ENCODE measurements around the gene DNASE1L1. TPM values are rescaled to one million over a fixed set of nuclear protein-coding genes. Genes with fewer than 3 reads are reported as not detected.

The DNASE1L1 gene
- total RNA-seq, 1 donor from 2014 or later, result 14.2 TPM

DNA sequence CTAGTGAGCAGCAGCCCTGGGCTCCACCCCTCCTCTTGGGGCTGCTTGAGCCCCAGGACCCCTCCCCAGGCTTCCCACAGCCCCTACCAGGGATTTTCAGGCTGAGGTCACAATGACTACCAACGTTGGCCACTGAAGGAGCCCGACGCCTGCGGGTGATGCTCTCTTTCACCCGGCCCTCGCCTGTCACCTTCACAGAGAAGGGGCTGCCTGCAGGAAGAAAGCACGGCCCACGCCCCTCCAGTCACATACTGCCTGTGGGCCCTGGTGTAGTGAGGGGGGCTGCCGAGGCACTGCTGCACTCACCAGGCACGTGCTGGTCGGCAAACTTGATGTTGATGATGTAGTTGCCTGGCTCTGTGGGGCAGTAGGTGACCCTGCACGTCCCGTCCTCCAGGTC lies 56.6 kb downstream of the DNASE1L1 start:
- H3K4me3 ChIP-seq, result no peak overlapping the region
- Mint-ChIP-seq H3K4me3 (no peak overlapping the region), H3K36me3 (peaks cover 2% of the 10 kb centered on the region), H3K27ac (no peak overlapping the region), H3K9me3 (peaks cover 5% of the 10 kb centered on the region), H3K27me3 (ENCODE audit: insufficient read depth, low read depth) (peaks cover 11% of the 10 kb centered on the region), H3K4me1 (peaks cover 4% of the 10 kb centered on the region)
- no peak overlapping the region for H3K4me2 ChIP-seq
- TF ChIP-seq EZH2phosphoT487 (IDR thresholded peaks at IDR 0.05) (no peak), EZH2 (IDR thresholded peaks at IDR 0.05) (no peak)
- TF ChIP-seq, protein P1, sequence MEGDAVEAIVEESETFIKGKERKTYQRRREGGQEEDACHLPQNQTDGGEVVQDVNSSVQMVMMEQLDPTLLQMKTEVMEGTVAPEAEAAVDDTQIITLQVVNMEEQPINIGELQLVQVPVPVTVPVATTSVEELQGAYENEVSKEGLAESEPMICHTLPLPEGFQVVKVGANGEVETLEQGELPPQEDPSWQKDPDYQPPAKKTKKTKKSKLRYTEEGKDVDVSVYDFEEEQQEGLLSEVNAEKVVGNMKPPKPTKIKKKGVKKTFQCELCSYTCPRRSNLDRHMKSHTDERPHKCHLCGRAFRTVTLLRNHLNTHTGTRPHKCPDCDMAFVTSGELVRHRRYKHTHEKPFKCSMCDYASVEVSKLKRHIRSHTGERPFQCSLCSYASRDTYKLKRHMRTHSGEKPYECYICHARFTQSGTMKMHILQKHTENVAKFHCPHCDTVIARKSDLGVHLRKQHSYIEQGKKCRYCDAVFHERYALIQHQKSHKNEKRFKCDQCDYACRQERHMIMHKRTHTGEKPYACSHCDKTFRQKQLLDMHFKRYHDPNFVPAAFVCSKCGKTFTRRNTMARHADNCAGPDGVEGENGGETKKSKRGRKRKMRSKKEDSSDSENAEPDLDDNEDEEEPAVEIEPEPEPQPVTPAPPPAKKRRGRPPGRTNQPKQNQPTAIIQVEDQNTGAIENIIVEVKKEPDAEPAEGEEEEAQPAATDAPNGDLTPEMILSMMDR (IDR thresholded peaks at IDR 0.05), result no peak
- H3K9ac ChIP-seq, result no peak overlapping the region
- no peaks in the 10 kb centered on the region for H3K36me3 ChIP-seq
- peaks cover 51% of the 10 kb centered on the region for H4K20me1 ChIP-seq (ENCODE audit: low read depth)
- no peak for DNase-seq (ENCODE audit: low spot score)
- no peaks in the 10 kb centered on the region for H3K27me3 ChIP-seq
- H3K79me2 ChIP-seq (ENCODE audit: low read depth), result no peaks in the 10 kb centered on the region
- peaks cover 7% of the 10 kb centered on the region for H3F3A ChIP-seq (ENCODE audit: low read depth)
- H2AFZ ChIP-seq (replicated peaks), result no peak overlapping the region
- H3K9me3 ChIP-seq (ENCODE audit: low read depth), result no peaks in the 10 kb centered on the region
- H3K27ac ChIP-seq, result no peak overlapping the region
- no peaks in the 10 kb centered on the region for H3K4me1 ChIP-seq

GRCh38 chrX:154352012-154352401 lies 57.0 kb downstream of the DNASE1L1 start:
- peaks cover 47% of the 10 kb centered on the region for H4K20me1 ChIP-seq (ENCODE audit: low read depth)
- H3K4me1 ChIP-seq, result no peaks in the 10 kb centered on the region
- Mint-ChIP-seq H3K4me3 (no peak overlapping the region), H3K9me3 (peaks cover 9% of the 10 kb centered on the region), H3K27me3 (ENCODE audit: insufficient read depth, low read depth) (peaks cover 15% of the 10 kb centered on the region), H3K27ac (no peak overlapping the region), H3K4me1 (peaks cover 9% of the 10 kb centered on the region), H3K36me3 (peaks cover 2% of the 10 kb centered on the region)
- H3F3A ChIP-seq (ENCODE audit: low read depth), result peaks cover 10% of the 10 kb centered on the region
- no peak overlapping the region for H2AFZ ChIP-seq (replicated peaks)
- no peak overlapping the region for H3K9ac ChIP-seq
- DNase-seq (ENCODE audit: low spot score), result no peak
- H3K9me3 ChIP-seq (ENCODE audit: low read depth), result no peaks in the 10 kb centered on the region
- no peaks in the 10 kb centered on the region for H3K36me3 ChIP-seq
- H3K4me2 ChIP-seq, result no peak overlapping the region
- no peak overlapping the region for H3K27ac ChIP-seq
- no peaks in the 10 kb centered on the region for H3K27me3 ChIP-seq
- TF ChIP-seq, protein P1 (IDR thresholded peaks at IDR 0.05), result no peak
- no peaks in the 10 kb centered on the region for H3K79me2 ChIP-seq (ENCODE audit: low read depth)
- no peak overlapping the region for H3K4me3 ChIP-seq

Small RNA genes within 50 kb of the gene (microRNA-seq; reads per million reads assigned to microRNA genes)
- not detected for gene MIR6858

Small RNA genes within 50 kb of the gene (small RNA-seq; reads per million reads assigned to genes)
- gene MIR6858 (not detected), gene SNORA70 (not detected)

Other genes with a start within 250 kb of the DNASE1L1 start
- not detected in 2 replicates for gene OPN1MW, start 226.7 kb downstream of the DNASE1L1 start, total RNA-seq (ENCODE audit: low replicate concordance)
- gene OPN1MW2, start 189.5 kb downstream of the DNASE1L1 start, total RNA-seq (ENCODE audit: low replicate concordance), result not detected in 2 replicates
- not detected in 2 replicates for gene OPN1MW3, start 151.7 kb downstream of the DNASE1L1 start, total RNA-seq (ENCODE audit: low replicate concordance)
- not detected in 2 replicates for gene TEX28, start 114.1 kb downstream of the DNASE1L1 start, total RNA-seq (ENCODE audit: low replicate concordance)
- gene TKTL1, start 113.5 kb downstream of the DNASE1L1 start, total RNA-seq (ENCODE audit: low replicate concordance), result 0.22 TPM in 1 of 2 replicates, not detected in the other
- gene FLNA, start 34.6 kb downstream of the DNASE1L1 start, total RNA-seq (ENCODE audit: low replicate concordance), result 189 and 559 TPM in 2 replicates
- gene EMD, start 30.0 kb downstream of the DNASE1L1 start, total RNA-seq (ENCODE audit: low replicate concordance), result 18.3 and 62.0 TPM in 2 replicates
- gene RPL10, start 10.9 kb downstream of the DNASE1L1 start, total RNA-seq (ENCODE audit: low replicate concordance), result 4,507 and 7,403 TPM in 2 replicates
- 19.8 and 46.5 TPM in 2 replicates for gene TAFAZZIN, start 2.3 kb upstream of the DNASE1L1 start, total RNA-seq (ENCODE audit: low replicate concordance)
- 22.6 and 47.4 TPM in 2 replicates for gene ATP6AP1, start 19.4 kb upstream of the DNASE1L1 start, total RNA-seq (ENCODE audit: low replicate concordance)
- gene GDI1, start 27.9 kb upstream of the DNASE1L1 start, total RNA-seq (ENCODE audit: low replicate concordance), result 119 and 244 TPM in 2 replicates
- gene FAM50A, start 34.9 kb upstream of the DNASE1L1 start, total RNA-seq (ENCODE audit: low replicate concordance), result 30.4 and 36.3 TPM in 2 replicates
- 4.3 and 9.6 TPM in 2 replicates for gene PLXNA3, start 49.0 kb upstream of the DNASE1L1 start, total RNA-seq (ENCODE audit: low replicate concordance)
- 7.6 and 33.3 TPM in 2 replicates for gene LAGE3, start 70.0 kb upstream of the DNASE1L1 start, total RNA-seq (ENCODE audit: low replicate concordance)
- gene UBL4A, start 77.4 kb upstream of the DNASE1L1 start, total RNA-seq (ENCODE audit: low replicate concordance), result 12.1 and 31.1 TPM in 2 replicates
- gene SLC10A3, start 81.4 kb upstream of the DNASE1L1 start, total RNA-seq (ENCODE audit: low replicate concordance), result 3.5 and 5.7 TPM in 2 replicates
- gene FAM3A, start 107.0 kb upstream of the DNASE1L1 start, total RNA-seq (ENCODE audit: low replicate concordance), result 4.5 and 16.8 TPM in 2 replicates
- gene G6PD, start 137.6 kb upstream of the DNASE1L1 start, total RNA-seq (ENCODE audit: low replicate concordance), result 21.6 and 44.6 TPM in 2 replicates
- gene IKBKG, start 138.4 kb upstream of the DNASE1L1 start, total RNA-seq (ENCODE audit: low replicate concordance), result 11.7 and 13.2 TPM in 2 replicates
- not detected in 2 replicates for gene CTAG1A, start 175.9 kb upstream of the DNASE1L1 start, total RNA-seq (ENCODE audit: low replicate concordance)
- not detected in 2 replicates for gene CTAG1B, start 210.0 kb upstream of the DNASE1L1 start, total RNA-seq (ENCODE audit: low replicate concordance)
- not detected in 2 replicates for gene CTAG2, start 244.3 kb upstream of the DNASE1L1 start, total RNA-seq (ENCODE audit: low replicate concordance)